Keratinocyte (primary cell): ENCODE measurements around the gene VIPR2. TPM values are rescaled to one million over a fixed set of nuclear protein-coding genes. Genes with fewer than 3 reads are reported as not detected.

ENCODE experiments used
- DNase-seq: peaks from one replicate; pipeline ENCODE4 v3.0.0-alpha.2; 2011; ENCODE audit warnings: low read depth, missing footprints, low spot score
- FAIRE-seq: peaks from 2 replicates; lab custom pipeline; 2011; peaks lifted over from hg19 to GRCh38; lab: Jason Lieb, UNC
- H2AFZ ChIP-seq: 2 replicates; pipeline ENCODE4 v1.6.0; 2012; ENCODE audit warnings: low read length, control low read depth, inconsistent platforms; ENCODE audit not compliant: control insufficient read depth
- H3K27ac ChIP-seq: 2 replicates; pipeline ENCODE4 v1.5.1; 2011; ENCODE audit warnings: low read length; ENCODE audit not compliant: control insufficient read depth, insufficient read depth
- H3K27me3 ChIP-seq: 3 replicates; pipeline ENCODE4 v1.6.0; 2011; ENCODE audit warnings: low read length; ENCODE audit not compliant: control insufficient read depth, insufficient read depth; ENCODE audit errors: extremely low read depth
- H3K36me3 ChIP-seq, 2 experiments: 2 replicates in 1 of 2; 3 replicates in 1 of 2; pipeline ENCODE4 v1.5.1; 2011; ENCODE audit warnings: low read length in 2 of 2, mild to moderate bottlenecking in 1 of 2; ENCODE audit not compliant: control insufficient read depth in 2 of 2, insufficient read depth in 2 of 2; ENCODE audit errors: extremely low read depth in 1 of 2
- H3K4me1 ChIP-seq: 3 replicates; pipeline ENCODE4 v1.5.1; 2011; ENCODE audit warnings: low read length; ENCODE audit not compliant: control insufficient read depth, insufficient read depth; ENCODE audit errors: extremely low read depth
- H3K4me2 ChIP-seq: 3 replicates; pipeline ENCODE4 v1.6.0; 2011; ENCODE audit warnings: low read depth, low read length; ENCODE audit not compliant: control insufficient read depth, insufficient read depth; ENCODE audit errors: extremely low read depth
- H3K4me3 ChIP-seq, 3 experiments: fragments of 200-600 bp in 1 of 3; sonication (generic) in 1 of 3; 2 replicates in 2 of 3; 3 replicates in 1 of 3; pipeline ENCODE4 v1.5.1; 2011 to 2016; ENCODE audit warnings: low read length in 3 of 3, mild to moderate bottlenecking in 3 of 3, control low read depth in 2 of 3, inconsistent platforms in 1 of 3, low read depth in 1 of 3, mixed read lengths in 1 of 3, mixed run types in 1 of 3, moderate library complexity in 1 of 3; ENCODE audit not compliant: control insufficient read depth in 2 of 3, insufficient read depth in 2 of 3; ENCODE audit errors: extremely low read depth in 1 of 3
- H3K79me2 ChIP-seq: 2 replicates; pipeline ENCODE4 v1.6.0; 2012; ENCODE audit warnings: low read length; ENCODE audit not compliant: control insufficient read depth, insufficient read depth
- H3K9ac ChIP-seq: 3 replicates; pipeline ENCODE4 v1.6.0; 2011; ENCODE audit warnings: low read length; ENCODE audit not compliant: control insufficient read depth, insufficient read depth; ENCODE audit errors: extremely low read depth
- H3K9me1 ChIP-seq: 3 replicates; pipeline ENCODE4 v1.6.0; 2011; ENCODE audit warnings: low read length; ENCODE audit not compliant: control insufficient read depth, insufficient read depth; ENCODE audit errors: extremely low read depth
- H3K9me3 ChIP-seq: 2 replicates; pipeline ENCODE4 v1.5.1; 2012; ENCODE audit warnings: low read depth, low read length; ENCODE audit not compliant: control insufficient read depth
- H4K20me1 ChIP-seq: 3 replicates; pipeline ENCODE4 v1.6.0; 2011; ENCODE audit warnings: low read length; ENCODE audit not compliant: control insufficient read depth, insufficient read depth; ENCODE audit errors: extremely low read depth
- CTCF ChIP-seq, 3 experiments: IDR thresholded peaks in 1 of 3; conservative IDR thresholded peaks in 1 of 3; optimal IDR thresholded peaks in 1 of 3; 2 replicates in 2 of 3; 3 replicates in 1 of 3; pipeline versions ENCODE3 to v1.5.1; 2011; ENCODE audit warnings: low read length in 3 of 3, mild to moderate bottlenecking in 3 of 3, moderate library complexity in 2 of 3, control low read depth in 1 of 3, inconsistent platforms in 1 of 3; ENCODE audit not compliant: insufficient read depth in 2 of 3; ENCODE audit errors: extremely low read depth in 1 of 3
- EZH2 ChIP-seq: IDR thresholded peaks from one replicate; pipeline ENCODE4 v1.6.1; 2012; ENCODE audit warnings: inconsistent platforms, mild to moderate bottlenecking, low read length, moderate library complexity
- dilution Hi-C: fragments of 300-500 bp; cut with MboI; formaldehyde crosslinking; loops from one replicate; pipeline ENCODE4 v1.7.0; 2020; ENCODE audit warnings: low sequenced_read_pairs; ENCODE audit not compliant: extremely low pct_ligation_motif_present
- polyA plus RNA-seq, 5 experiments: library from polyadenylated mRNA; depleted of rRNA in 3 of 5; stranded (reverse) in 3 of 5; stranded (forward) in 1 of 5; unstranded in 1 of 5; fragments of >200 nt; gene quantifications; 1 replicate in 1 of 5; 2 replicates in 3 of 5; 3 replicates in 1 of 5; pipeline versions ENCODE4 v1.2.1 to v1.2.3, GENCODE V29; 2011 to 2012; ENCODE audit warnings: missing spikeins in 2 of 5, low read depth in 1 of 5, low replicate concordance in 1 of 5

The VIPR2 gene
- polyA plus RNA-seq, 1 donor (not counting 4 experiments of a cell fraction or from before 2014, with no cell fraction given), result not detected

GRCh38 chr7:159126311-159127260 is 18.1 kb downstream of the VIPR2 start:
- no peak overlapping the region for H3K4me2 ChIP-seq
- FAIRE-seq (no peak), DNase-seq (no peak)
- H3K79me2 ChIP-seq, result no peaks in the 10 kb centered on the region
- H3K9ac ChIP-seq, result no peak overlapping the region
- no peaks in the 10 kb centered on the region for H3K9me3 ChIP-seq
- no peak overlapping the region for H3K27ac ChIP-seq
- no peaks in the 10 kb centered on the region for H3K9me1 ChIP-seq
- H3K4me1 ChIP-seq, result no peaks in the 10 kb centered on the region
- no peak overlapping the region for H3K4me3 ChIP-seq
- no peak overlapping the region for H2AFZ ChIP-seq
- no peaks in the 10 kb centered on the region for H3K27me3 ChIP-seq
- dilution Hi-C loops, result no loop called here
- H3K36me3 ChIP-seq, result no peaks in the 10 kb centered on the region
- H4K20me1 ChIP-seq, result no peaks in the 10 kb centered on the region
- no peak for TF ChIP-seq CTCF (optimal IDR thresholded peaks at IDR 0.05 in 1 of 3, IDR thresholded peaks at IDR 0.05 in 1 of 3, conservative IDR thresholded peaks at IDR 0.05 in 1 of 3; ENCODE audit: extremely low read depth in 1 of 3, insufficient read depth in 2 of 3, low read length in 3 of 3)
- TF ChIP-seq EZH2, result no peak

GRCh38 chr7:159125955-159126270 is 18.8 kb downstream of the VIPR2 start:
- Histone ChIP-seq H3K27ac (no peak overlapping the region), H4K20me1 (no peaks in the 10 kb centered on the region), H3K4me1 (no peaks in the 10 kb centered on the region), H3K27me3 (no peaks in the 10 kb centered on the region), H3K4me3 (no peak overlapping the region), H3K9me1 (no peaks in the 10 kb centered on the region), H3K79me2 (no peaks in the 10 kb centered on the region), H3K36me3 (no peaks in the 10 kb centered on the region), H2AFZ (no peak overlapping the region), H3K4me2 (no peak overlapping the region), H3K9ac (no peak overlapping the region), H3K9me3 (peaks cover 2% of the 10 kb centered on the region)
- no peak for FAIRE-seq
- dilution Hi-C loops, result no loop called here
- DNase-seq, result no peak
- TF ChIP-seq EZH2, result no peak
- TF ChIP-seq CTCF (optimal IDR thresholded peaks at IDR 0.05 in 1 of 3, IDR thresholded peaks at IDR 0.05 in 1 of 3, conservative IDR thresholded peaks at IDR 0.05 in 1 of 3; ENCODE audit: extremely low read depth in 1 of 3, insufficient read depth in 2 of 3, low read length in 3 of 3), result no peak
